Omental fat pad (tissue), 4 donors: ENCODE data around the gene IL6R. TPM values are rescaled to one million over a fixed set of nuclear protein-coding genes. Genes with fewer than 3 reads are reported as not detected.

Source experiments
- ATAC-seq: fragments of 150-250 bp; one replicate; pipeline ENCODE4 v1.9.1; 2016; ENCODE audit warnings: mild to moderate bottlenecking, moderate library complexity; ENCODE audit not compliant: low FRiP score
- DNase-seq: peaks from one replicate; pipeline ENCODE4 v3.0.0-alpha.2; 2019; ENCODE audit warnings: low spot score
- CTCF ChIP-seq, 3 donors: fragments of 450-650 bp; IDR thresholded peaks; one replicate each; pipeline ENCODE4 v1.5.1; 2016 to 2017; ENCODE audit warnings: antibody characterized with exemption in 3 of 3, mild to moderate bottlenecking in 3 of 3, moderate library complexity in 2 of 3
- total RNA-seq, 4 donors: library from RNA; depleted of rRNA; stranded (reverse); fragments of >200 nt; gene quantifications; one replicate each; pipeline ENCODE4 v1.1.0, GENCODE V29; 2016

Gene IL6R
- total RNA-seq, 4 donors from 2014 or later: 41.1 to 98.1 (median 62.5) TPM

- DNase-seq: no peak
- TF ChIP-seq CTCF (IDR thresholded peaks at IDR 0.05): no peak
- ATAC-seq: peak; percentile 47
These were observed 29.4 kb downstream of the IL6R start for GRCh38 chr1:154434346-154435085.

GRCh38 chr1:154435599-154436200 is 30.6 kb downstream of the IL6R start:
- ATAC-seq (no peak), DNase-seq (no peak)
- TF ChIP-seq CTCF (IDR thresholded peaks at IDR 0.05): no peak

GRCh38 chr1:154436433-154436832 is 31.3 kb downstream of the IL6R start:
- TF ChIP-seq CTCF (IDR thresholded peaks at IDR 0.05): no peak

GRCh38 chr1:154440036-154440804 is 35.1 kb downstream of the IL6R start:
- DNase-seq (no peak), ATAC-seq (no peak)
- TF ChIP-seq CTCF (IDR thresholded peaks at IDR 0.05): no peak

More at GRCh38 chr1:154436433-154436832, 31.3 kb downstream of the IL6R start:
- DNase-seq (no peak), ATAC-seq (no peak)

GRCh38 chr1:154441241-154441888 is 36.2 kb downstream of the IL6R start:
- ATAC-seq: no peak
- no peak for TF ChIP-seq CTCF (IDR thresholded peaks at IDR 0.05)

GRCh38 chr1:154442006-154442740 is 37.0 kb downstream of the IL6R start:
- DNase-seq (no peak), ATAC-seq (peak; percentile 65)
- TF ChIP-seq CTCF (IDR thresholded peaks at IDR 0.05): no peak

More at GRCh38 chr1:154441241-154441888, 36.2 kb downstream of the IL6R start:
- no peak for DNase-seq
